HG02588 (cell line): Measurements from ENCODE around the gene MCHR2.

Source experiments
- ATAC-seq: cut with Tn5 transposase; IDR thresholded peaks from one replicate; pipeline ENCODE4 v1.9.1; 2021; ENCODE audit warnings: mild to moderate bottlenecking, moderate library complexity; ENCODE audit not compliant: unreplicated experiment

MCHR2 gene

GRCh38 chr6:99905209-99906106 is 88.6 kb downstream of the MCHR2 start:
- ATAC-seq, result peak; percentile 88

- ATAC-seq, result no peak
These were observed 92.2 kb downstream of the MCHR2 start for GRCh38 chr6:99901596-99902384.

- no peak for ATAC-seq
These were observed 99.2 kb downstream of the MCHR2 start for GRCh38 chr6:99894815-99895214.

GRCh38 chr6:99887066-99887465 is 107.0 kb downstream of the MCHR2 start:
- no peak for ATAC-seq

GRCh38 chr6:99885051-99885450 is 109.0 kb downstream of the MCHR2 start:
- ATAC-seq, result no peak

- no peak for ATAC-seq
These were observed 111.8 kb downstream of the MCHR2 start for GRCh38 chr6:99882128-99882702.

GRCh38 chr6:99879431-99879830 is 114.6 kb downstream of the MCHR2 start:
- ATAC-seq, result no peak

- no peak for ATAC-seq
These were observed 119.0 kb downstream of the MCHR2 start for GRCh38 chr6:99875068-99875467.

- no peak for ATAC-seq
These were observed 120.9 kb downstream of the MCHR2 start for GRCh38 chr6:99873084-99873483.

GRCh38 chr6:99871641-99872040 is 122.4 kb downstream of the MCHR2 start:
- no peak for ATAC-seq
